PFSK-1 (cell line): ENCODE results near the gene C5orf15.

Experiments used
- FOXP2 ChIP-seq: optimal IDR thresholded peaks from 2 replicates; pipeline ENCODE3; 2011; ENCODE audit warnings: borderline replicate concordance, control low read depth, inconsistent platforms; ENCODE audit not compliant: insufficient read depth; ENCODE audit errors: extremely low read length, extremely low read depth
- POLR2AphosphoS5 ChIP-seq: IDR thresholded peaks from 2 replicates; pipeline ENCODE4 v1.6.1; 2012; ENCODE audit warnings: low read depth, mild to moderate bottlenecking, control low read depth, low read length, moderate library complexity
- REST ChIP-seq, 2 experiments: IDR thresholded peaks; 2 replicates each; pipeline versions ENCODE4 v1.6.1 to v1.8.0; 2011 to 2012; ENCODE audit warnings: low read depth in 2 of 2, low read length in 2 of 2, control low read depth in 1 of 2, inconsistent platforms in 1 of 2, mild to moderate bottlenecking in 1 of 2, moderate library complexity in 1 of 2; ENCODE audit not compliant: insufficient read depth in 1 of 2
- SIN3A ChIP-seq: IDR thresholded peaks from 2 replicates; pipeline ENCODE4 v1.6.1; 2012; ENCODE audit warnings: mild to moderate bottlenecking, low read length, moderate library complexity, borderline replicate concordance; ENCODE audit not compliant: insufficient read depth
- TAF1 ChIP-seq: IDR thresholded peaks from 2 replicates; pipeline ENCODE4 v1.6.1; 2012; ENCODE audit warnings: low read length, control low read depth, borderline replicate concordance; ENCODE audit not compliant: insufficient read depth

The C5orf15 gene

GRCh38 chr5:133942614-133943474 is 25.6 kb downstream of the C5orf15 start:
- TF ChIP-seq POLR2AphosphoS5, result no peak
- TF ChIP-seq FOXP2, result no peak
- no peak for TF ChIP-seq SIN3A
- TF ChIP-seq TAF1, result no peak
- TF ChIP-seq REST (IDR thresholded peaks at IDR 0.05; ENCODE audit: insufficient read depth in 1 of 2, low read depth in 2 of 2, low read length in 2 of 2), result no peak

GRCh38 chr5:133941456-133942196 is 26.8 kb downstream of the C5orf15 start:
- no peak for TF ChIP-seq POLR2AphosphoS5
- TF ChIP-seq FOXP2, result no peak
- no peak for TF ChIP-seq SIN3A
- TF ChIP-seq TAF1, result no peak
- TF ChIP-seq REST (IDR thresholded peaks at IDR 0.05; ENCODE audit: insufficient read depth in 1 of 2, low read depth in 2 of 2, low read length in 2 of 2), result no peak

- no peak for TF ChIP-seq POLR2AphosphoS5
These were observed 28.8 kb downstream of the C5orf15 start for GRCh38 chr5:133939668-133940067.

- TF ChIP-seq REST (IDR thresholded peaks at IDR 0.05; ENCODE audit: insufficient read depth in 1 of 2, low read depth in 2 of 2, low read length in 2 of 2), result no peak
- TF ChIP-seq TAF1, result no peak
- no peak for TF ChIP-seq SIN3A
- TF ChIP-seq POLR2AphosphoS5, result no peak
- TF ChIP-seq FOXP2, result no peak
These were observed 29.5 kb downstream of the C5orf15 start for GRCh38 chr5:133938929-133939328.

GRCh38 chr5:133938039-133938821 is 30.2 kb downstream of the C5orf15 start:
- TF ChIP-seq FOXP2, result no peak
- TF ChIP-seq TAF1, result no peak

- TF ChIP-seq POLR2AphosphoS5 (no peak), FOXP2 (no peak)
These were observed 31.8 kb downstream of the C5orf15 start for GRCh38 chr5:133936651-133937015.
